K562 (cell line): ENCODE results near the gene ASPDH. TPM values are rescaled to one million over a fixed set of nuclear protein-coding genes. Genes with fewer than 3 reads are reported as not detected.

Source experiments
- ARID2 ChIP-seq: fragments of 450-650 bp; IDR thresholded peaks from 2 replicates; pipeline ENCODE4 v1.6.1; 2017; ENCODE audit warnings: antibody characterized with exemption, mild to moderate bottlenecking
- ATF7 ChIP-seq: fragments of 450-650 bp; IDR thresholded peaks from 2 replicates; pipeline ENCODE4 v1.7.1; 2014; ENCODE audit warnings: mild to moderate bottlenecking, moderate library complexity
- BRD4 ChIP-seq: fragments of 200-600 bp; sonication (generic); IDR thresholded peaks from 2 replicates; pipeline ENCODE4 v1.6.1; 2017; ENCODE audit warnings: inconsistent platforms
- CXXC5 ChIP-seq: fragments of 250-450 bp; sonication (Bioruptor Pico); IDR thresholded peaks from 2 replicates; pipeline ENCODE4 v1.8.0; 2022; ENCODE audit warnings: inconsistent platforms, mild to moderate bottlenecking, moderate library complexity
- ETV1 ChIP-seq: fragments of 450-650 bp; conservative IDR thresholded peaks from 2 replicates; pipeline ENCODE4 v1.6.1; 2016; ENCODE audit warnings: missing genetic modification characterization, control low read depth, low read depth, missing compliant biosample characterization
- FOXM1 ChIP-seq, 2 experiments: fragments of 450-650 bp in 1 of 2; sonication (generic) in 1 of 2; formaldehyde crosslinking in 1 of 2; IDR thresholded peaks; 2 replicates each; pipeline versions ENCODE4 v1.6.1 to v1.9.0; 2017 to 2022; ENCODE audit warnings: low read depth in 2 of 2, mild to moderate bottlenecking in 2 of 2, missing genetic modification reagents in 1 of 2, moderate library complexity in 1 of 2
- GABPA ChIP-seq: fragments of 200-800 bp; sonication (Bioruptor generic); conservative IDR thresholded peaks from 2 replicates; pipeline ENCODE4 v1.6.1; 2016; ENCODE audit warnings: low read depth, missing genetic modification characterization, missing compliant biosample characterization
- PPARD ChIP-seq: fragments of 250-450 bp; sonication (Bioruptor Pico); IDR thresholded peaks from 2 replicates; pipeline ENCODE4 v1.8.0; 2022; ENCODE audit warnings: inconsistent platforms, mild to moderate bottlenecking, moderate library complexity
- TEAD2 ChIP-seq: fragments of 450-650 bp; IDR thresholded peaks from 2 replicates; pipeline ENCODE4 v1.6.1; 2016; ENCODE audit warnings: missing genetic modification characterization, control low read depth, missing compliant biosample characterization
- ZNF12 ChIP-seq: sonication (generic); formaldehyde crosslinking; IDR thresholded peaks from 2 replicates; pipeline ENCODE4 v1.4.0; 2020; ENCODE audit warnings: mild to moderate bottlenecking, missing genetic modification reagents
- ZNF140 ChIP-seq: fragments of 250-450 bp; sonication (Bioruptor Pico); IDR thresholded peaks from 2 replicates; pipeline ENCODE4 v1.8.0; 2021; ENCODE audit warnings: moderate library complexity, mild to moderate bottlenecking, inconsistent platforms
- ZNF311 ChIP-seq: fragments of 250-450 bp; sonication (Bioruptor Pico); IDR thresholded peaks from 2 replicates; pipeline ENCODE4 v1.4.0; 2020; ENCODE audit warnings: mild to moderate bottlenecking, moderate library complexity
- polyA plus RNA-seq, 8 experiments: library from polyadenylated mRNA; depleted of rRNA in 4 of 8; stranded (reverse) in 5 of 8; unstranded in 3 of 8; fragments of >200 nt; fragmentation: Nextera tagmentation in 2 of 8; fragmentation: Illumina TruSeq in 1 of 8; extraction: Ambion mirVana in 2 of 8; extraction: Trizol in 1 of 8; gene quantifications; 2 replicates each; pipeline versions ENCODE4 v1.2.1 to v1.2.3, GENCODE V29; 2011 to 2014; ENCODE audit warnings: inconsistent platforms in 1 of 8, missing spikeins in 1 of 8
- total RNA-seq, 7 experiments: library from RNA; depleted of rRNA in 6 of 7; stranded (reverse); fragments of >200 nt in 6 of 7; fragmentation: Illumina TruSeq in 2 of 7; extraction: Trizol in 2 of 7; gene quantifications; 2 replicates each; pipeline versions ENCODE4 v1.2.1 to v1.2.3, GENCODE V29; 2011 to 2021; ENCODE audit warnings: low replicate concordance in 1 of 7
- TF ChIP-seq, protein P1 (sequence below), 2 experiments: fragments of 450-650 bp; conservative IDR thresholded peaks; 2 replicates each; pipeline ENCODE4 v1.6.1; 2017; ENCODE audit warnings: mild to moderate bottlenecking in 2 of 2, moderate library complexity in 2 of 2
- TF ChIP-seq, protein P2 (sequence below): sonication (generic); formaldehyde crosslinking; IDR thresholded peaks from 2 replicates; pipeline ENCODE4 v1.8.0; 2022; ENCODE audit warnings: missing genetic modification reagents, mild to moderate bottlenecking, moderate library complexity, borderline replicate concordance
- TF ChIP-seq, protein P3 (sequence below): fragments of 250-450 bp; sonication (Bioruptor Pico); IDR thresholded peaks from 2 replicates; pipeline ENCODE4 v1.4.0; 2020
- TF ChIP-seq, protein P4 (sequence below): sonication (generic); formaldehyde crosslinking; IDR thresholded peaks from 2 replicates; pipeline ENCODE4 v1.4.0; 2020; ENCODE audit warnings: mild to moderate bottlenecking, missing genetic modification reagents

ASPDH gene
- total and polyA plus RNA-seq, 9 of the 15 experiments (the other 6 are each of a cell fraction or from before 2014, with no cell fraction given), result not detected

DNA sequence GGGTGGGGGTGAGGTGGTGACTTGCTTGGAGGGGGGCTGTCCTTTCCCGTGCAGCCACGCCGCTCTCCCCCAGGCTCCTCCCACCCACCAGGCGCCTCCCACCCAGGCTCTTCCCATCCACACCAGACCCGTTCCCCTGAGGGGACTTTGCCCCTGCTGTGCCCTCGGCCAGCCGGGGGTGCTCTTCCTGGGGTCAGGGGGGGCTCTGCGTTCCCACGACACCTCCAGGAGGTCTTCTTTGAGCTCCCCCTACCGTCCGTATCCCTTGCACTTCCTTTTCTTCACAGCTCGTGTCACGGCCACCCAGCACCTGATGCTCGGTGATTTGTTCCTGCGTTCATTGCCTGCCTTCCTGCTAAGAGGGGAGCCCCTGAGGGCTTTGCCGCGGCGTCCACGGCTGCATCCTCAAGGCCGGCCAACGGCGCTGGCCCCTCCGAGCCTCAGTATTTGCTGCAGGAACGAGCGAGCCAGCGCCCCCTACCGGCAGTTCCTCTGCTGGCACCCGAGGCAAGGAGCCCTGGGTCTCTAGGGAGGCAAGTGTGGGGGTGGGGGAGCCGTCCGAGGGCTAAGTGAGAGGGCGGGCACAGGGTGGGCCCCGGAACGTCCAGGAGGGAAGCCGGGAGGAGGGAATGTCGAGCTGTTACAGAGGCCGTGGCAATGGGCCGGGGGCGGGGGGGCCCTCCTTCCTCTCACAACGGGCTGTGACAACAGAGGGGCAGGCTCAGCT lies 42.7 kb upstream of the ASPDH start (continued):
- TF ChIP-seq, protein P1, sequence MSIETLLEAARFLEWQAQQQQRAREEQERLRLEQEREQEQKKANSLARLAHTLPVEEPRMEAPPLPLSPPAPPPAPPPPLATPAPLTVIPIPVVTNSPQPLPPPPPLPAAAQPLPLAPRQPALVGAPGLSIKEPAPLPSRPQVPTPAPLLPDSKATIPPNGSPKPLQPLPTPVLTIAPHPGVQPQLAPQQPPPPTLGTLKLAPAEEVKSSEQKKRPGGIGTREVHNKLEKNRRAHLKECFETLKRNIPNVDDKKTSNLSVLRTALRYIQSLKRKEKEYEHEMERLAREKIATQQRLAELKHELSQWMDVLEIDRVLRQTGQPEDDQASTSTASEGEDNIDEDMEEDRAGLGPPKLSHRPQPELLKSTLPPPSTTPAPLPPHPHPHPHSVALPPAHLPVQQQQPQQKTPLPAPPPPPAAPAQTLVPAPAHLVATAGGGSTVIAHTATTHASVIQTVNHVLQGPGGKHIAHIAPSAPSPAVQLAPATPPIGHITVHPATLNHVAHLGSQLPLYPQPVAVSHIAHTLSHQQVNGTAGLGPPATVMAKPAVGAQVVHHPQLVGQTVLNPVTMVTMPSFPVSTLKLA (conservative IDR thresholded peaks at IDR 0.05), result 0 out of 4 replicates have a peak, but pooled peaks of 1 of the 2 experiments have one; percentile 40
- no peak for TF ChIP-seq TEAD2 (tag)
- TF ChIP-seq FOXM1 (IDR thresholded peaks at IDR 0.05; ENCODE audit: low read depth), result no peak
- 0 out of 2 replicates have a peak, but pooled peaks have one; percentile 67 for TF ChIP-seq FOXM1 (CRISPR knock-in tag; IDR thresholded peaks at IDR 0.05; ENCODE audit: low read depth)
- 0 out of 2 replicates have a peak, but pooled peaks have one; percentile 37 for TF ChIP-seq BRD4
- TF ChIP-seq, protein P2, sequence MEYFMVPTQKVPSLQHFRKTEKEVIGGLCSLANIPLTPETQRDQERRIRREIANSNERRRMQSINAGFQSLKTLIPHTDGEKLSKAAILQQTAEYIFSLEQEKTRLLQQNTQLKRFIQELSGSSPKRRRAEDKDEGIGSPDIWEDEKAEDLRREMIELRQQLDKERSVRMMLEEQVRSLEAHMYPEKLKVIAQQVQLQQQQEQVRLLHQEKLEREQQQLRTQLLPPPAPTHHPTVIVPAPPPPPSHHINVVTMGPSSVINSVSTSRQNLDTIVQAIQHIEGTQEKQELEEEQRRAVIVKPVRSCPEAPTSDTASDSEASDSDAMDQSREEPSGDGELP (CRISPR knock-in tag), result peak; percentile 52; the same call in 1 of the 2 replicates
- TF ChIP-seq, protein P3, sequence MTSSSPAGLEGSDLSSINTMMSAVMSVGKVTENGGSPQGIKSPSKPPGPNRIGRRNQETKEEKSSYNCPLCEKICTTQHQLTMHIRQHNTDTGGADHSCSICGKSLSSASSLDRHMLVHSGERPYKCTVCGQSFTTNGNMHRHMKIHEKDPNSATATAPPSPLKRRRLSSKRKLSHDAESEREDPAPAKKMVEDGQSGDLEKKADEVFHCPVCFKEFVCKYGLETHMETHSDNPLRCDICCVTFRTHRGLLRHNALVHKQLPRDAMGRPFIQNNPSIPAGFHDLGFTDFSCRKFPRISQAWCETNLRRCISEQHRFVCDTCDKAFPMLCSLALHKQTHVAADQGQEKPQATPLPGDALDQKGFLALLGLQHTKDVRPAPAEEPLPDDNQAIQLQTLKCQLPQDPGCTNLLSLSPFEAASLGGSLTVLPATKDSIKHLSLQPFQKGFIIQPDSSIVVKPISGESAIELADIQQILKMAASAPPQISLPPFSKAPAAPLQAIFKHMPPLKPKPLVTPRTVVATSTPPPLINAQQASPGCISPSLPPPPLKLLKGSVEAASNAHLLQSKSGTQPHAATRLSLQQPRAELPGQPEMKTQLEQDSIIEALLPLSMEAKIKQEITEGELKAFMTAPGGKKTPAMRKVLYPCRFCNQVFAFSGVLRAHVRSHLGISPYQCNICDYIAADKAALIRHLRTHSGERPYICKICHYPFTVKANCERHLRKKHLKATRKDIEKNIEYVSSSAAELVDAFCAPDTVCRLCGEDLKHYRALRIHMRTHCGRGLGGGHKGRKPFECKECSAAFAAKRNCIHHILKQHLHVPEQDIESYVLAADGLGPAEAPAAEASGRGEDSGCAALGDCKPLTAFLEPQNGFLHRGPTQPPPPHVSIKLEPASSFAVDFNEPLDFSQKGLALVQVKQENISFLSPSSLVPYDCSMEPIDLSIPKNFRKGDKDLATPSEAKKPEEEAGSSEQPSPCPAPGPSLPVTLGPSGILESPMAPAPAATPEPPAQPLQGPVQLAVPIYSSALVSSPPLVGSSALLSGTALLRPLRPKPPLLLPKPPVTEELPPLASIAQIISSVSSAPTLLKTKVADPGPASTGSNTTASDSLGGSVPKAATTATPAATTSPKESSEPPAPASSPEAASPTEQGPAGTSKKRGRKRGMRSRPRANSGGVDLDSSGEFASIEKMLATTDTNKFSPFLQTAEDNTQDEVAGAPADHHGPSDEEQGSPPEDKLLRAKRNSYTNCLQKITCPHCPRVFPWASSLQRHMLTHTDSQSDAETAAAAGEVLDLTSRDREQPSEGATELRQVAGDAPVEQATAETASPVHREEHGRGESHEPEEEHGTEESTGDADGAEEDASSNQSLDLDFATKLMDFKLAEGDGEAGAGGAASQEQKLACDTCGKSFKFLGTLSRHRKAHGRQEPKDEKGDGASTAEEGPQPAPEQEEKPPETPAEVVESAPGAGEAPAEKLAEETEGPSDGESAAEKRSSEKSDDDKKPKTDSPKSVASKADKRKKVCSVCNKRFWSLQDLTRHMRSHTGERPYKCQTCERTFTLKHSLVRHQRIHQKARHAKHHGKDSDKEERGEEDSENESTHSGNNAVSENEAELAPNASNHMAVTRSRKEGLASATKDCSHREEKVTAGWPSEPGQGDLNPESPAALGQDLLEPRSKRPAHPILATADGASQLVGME, result 0 out of 2 replicates have a peak, but pooled peaks have one; percentile 46
- TF ChIP-seq ETV1 (tag), result 0 out of 2 replicates have a peak, but pooled peaks have one; percentile 22
- no peak for TF ChIP-seq ZNF140 (CRISPR knock-in tag)
- TF ChIP-seq ZNF311 (CRISPR knock-in tag), result no peak
- peak; percentile 55 for TF ChIP-seq CXXC5
- no peak for TF ChIP-seq PPARD
- TF ChIP-seq GABPA, result no peak
- TF ChIP-seq ATF7, result peak; percentile 44; the same call in 1 of the 2 replicates
- no peak for TF ChIP-seq ZNF12
- TF ChIP-seq ARID2, result peak; percentile 46; the same call in 1 of the 2 replicates
- TF ChIP-seq, protein P4, sequence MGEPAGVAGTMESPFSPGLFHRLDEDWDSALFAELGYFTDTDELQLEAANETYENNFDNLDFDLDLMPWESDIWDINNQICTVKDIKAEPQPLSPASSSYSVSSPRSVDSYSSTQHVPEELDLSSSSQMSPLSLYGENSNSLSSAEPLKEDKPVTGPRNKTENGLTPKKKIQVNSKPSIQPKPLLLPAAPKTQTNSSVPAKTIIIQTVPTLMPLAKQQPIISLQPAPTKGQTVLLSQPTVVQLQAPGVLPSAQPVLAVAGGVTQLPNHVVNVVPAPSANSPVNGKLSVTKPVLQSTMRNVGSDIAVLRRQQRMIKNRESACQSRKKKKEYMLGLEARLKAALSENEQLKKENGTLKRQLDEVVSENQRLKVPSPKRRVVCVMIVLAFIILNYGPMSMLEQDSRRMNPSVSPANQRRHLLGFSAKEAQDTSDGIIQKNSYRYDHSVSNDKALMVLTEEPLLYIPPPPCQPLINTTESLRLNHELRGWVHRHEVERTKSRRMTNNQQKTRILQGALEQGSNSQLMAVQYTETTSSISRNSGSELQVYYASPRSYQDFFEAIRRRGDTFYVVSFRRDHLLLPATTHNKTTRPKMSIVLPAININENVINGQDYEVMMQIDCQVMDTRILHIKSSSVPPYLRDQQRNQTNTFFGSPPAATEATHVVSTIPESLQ, result no peak
